Hippocampal formation (tissue), 2 donors: ENCODE data around the gene TSC22D4.

ENCODE experiments used
- DNase-seq, 2 donors: peaks; one replicate each; lab custom pipeline; 2025; lab: John Stamatoyannopoulos, UW

TSC22D4 gene

DNA sequence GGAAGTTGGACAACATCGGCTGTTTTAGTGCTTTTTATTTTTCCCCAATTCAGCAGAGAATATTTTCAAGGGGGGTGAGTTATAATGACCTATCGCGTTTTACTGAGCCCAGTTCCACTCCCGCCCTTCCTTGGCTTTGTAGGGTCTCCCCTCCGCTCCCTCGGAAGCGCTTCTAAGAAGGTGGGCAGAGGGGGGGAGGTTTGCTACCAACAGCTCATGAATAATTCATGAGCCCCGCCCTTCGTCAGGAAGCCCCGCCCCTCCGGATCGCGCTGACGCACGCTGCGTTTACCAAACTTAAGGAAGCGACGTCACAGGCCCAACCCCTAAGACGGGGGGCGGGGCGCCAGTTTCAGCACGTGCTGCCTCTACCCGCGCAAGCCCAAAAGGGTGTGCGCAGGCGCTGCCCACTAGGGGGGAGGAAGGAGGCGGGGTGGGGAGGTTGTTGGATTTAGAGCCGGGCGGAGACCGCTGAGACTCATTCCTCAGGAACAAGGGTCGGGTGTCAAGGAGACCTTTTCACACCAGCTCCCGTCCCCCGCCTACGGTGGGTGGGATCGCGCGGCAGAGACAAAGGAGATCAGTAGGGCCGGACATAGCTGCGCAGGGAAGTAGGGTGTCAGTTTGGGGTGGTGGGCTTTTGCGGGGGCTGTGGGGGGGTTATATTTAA is 49.9 kb downstream of the TSC22D4 start:
- DNase-seq = peak; percentile 99

DNA sequence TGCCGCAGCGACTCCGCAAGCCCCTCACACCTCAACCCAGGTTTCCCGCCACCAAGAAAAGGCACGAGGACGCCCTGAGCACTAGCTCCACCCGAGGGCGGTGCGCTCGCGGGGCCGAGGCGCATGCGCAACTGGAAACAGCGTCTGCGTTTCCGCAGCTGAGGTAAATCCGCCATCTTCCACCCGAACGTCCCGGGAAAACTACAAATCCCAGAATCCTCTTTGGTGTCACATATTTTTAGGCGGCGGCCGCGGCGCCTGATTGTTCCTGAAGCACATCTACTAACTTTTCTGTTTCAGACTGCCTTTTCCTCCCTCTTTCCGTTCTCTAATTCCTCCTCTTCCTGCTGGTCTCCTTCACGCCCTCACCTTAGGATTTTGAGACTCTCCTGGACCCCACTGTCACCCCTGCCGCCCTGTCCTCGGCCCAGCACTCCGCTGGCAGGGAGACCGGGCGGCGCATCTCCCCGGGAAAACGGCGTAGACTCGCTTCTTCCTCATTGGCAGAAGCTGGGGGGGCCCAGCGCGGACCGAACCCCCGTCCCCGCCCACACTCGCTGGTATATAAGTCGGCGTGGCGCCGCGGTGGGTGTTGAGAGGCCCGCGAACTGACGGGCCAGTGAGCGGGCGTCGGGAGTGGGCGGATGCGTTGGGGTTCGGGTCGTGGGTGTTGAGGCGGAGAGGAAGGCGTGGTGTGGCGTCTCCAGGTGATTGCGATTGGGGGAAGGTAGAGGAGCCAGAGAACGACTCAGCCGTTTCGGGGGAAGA is 50.6 kb downstream of the TSC22D4 start, which contains the start of gene ZCWPW1:
ZCWPW1 (minus strand) TSS at position 505 of the 768 bp plus-strand sequence. CDS start 8,054 bp downstream, outside the sequence.
- peak; percentile 92 to 95 for DNase-seq

DNA sequence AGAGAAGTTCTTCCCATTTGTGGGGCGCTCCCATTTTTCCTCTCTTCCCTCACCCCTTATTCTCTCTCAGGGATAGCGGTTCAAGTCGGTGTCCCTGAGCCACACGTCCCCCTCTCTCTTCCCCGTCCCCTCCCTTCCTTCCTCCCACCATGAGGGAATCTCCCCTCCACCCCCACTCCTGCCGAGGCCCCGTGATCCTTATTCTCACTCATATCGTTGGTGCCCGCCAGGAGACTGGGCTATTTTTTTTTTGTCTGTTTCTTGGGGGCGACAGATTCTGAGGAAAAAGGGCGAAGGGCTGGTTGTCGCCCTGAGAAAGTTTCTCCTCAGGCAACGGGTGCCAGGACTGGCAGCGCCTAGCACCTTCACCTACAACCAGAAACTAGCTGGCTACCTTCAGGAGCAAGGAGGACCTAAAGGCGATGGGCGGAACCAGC is 51.2 kb downstream of the TSC22D4 start:
- DNase-seq = no peak

DNA sequence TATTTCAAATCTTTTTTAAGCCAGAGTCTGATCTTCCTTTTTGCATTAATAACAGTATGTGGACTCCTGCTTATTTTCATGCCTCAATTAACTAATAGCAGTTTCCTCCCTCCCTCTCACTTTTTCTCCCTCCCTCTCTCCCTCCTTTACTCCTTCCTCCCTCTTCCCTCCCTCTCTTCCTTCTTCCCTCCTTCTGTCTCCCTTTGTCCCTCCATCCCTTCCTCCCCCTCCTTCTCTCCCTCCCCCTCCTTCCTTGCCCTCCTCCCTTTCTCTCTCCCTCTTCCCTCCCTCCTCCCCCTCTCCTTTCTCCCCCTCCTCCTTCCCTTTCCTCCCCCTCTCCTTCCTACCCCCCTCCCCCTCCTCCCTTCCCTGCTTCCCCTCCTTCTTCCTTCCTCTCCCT is 52.5 kb downstream of the TSC22D4 start:
- DNase-seq = no peak

DNA sequence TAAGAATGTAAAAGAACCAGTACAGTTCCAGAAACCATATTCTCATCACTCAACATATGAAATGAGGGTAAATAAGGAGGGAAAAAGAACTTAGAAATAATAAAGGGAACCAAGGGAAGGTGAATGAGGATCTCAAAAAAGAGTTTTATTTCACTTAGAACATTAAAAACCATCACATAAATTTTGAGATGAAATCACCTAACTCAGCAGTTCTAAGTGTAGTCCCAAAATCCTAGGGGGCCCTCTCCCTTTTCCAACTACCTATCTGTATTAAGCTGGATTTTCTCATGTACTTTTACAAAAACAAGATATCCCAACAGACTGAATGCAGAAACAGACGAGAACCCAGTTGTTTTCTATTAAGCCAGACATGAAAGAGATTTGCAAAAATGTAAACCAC is 53.7 kb downstream of the TSC22D4 start:
- DNase-seq = no peak

DNA sequence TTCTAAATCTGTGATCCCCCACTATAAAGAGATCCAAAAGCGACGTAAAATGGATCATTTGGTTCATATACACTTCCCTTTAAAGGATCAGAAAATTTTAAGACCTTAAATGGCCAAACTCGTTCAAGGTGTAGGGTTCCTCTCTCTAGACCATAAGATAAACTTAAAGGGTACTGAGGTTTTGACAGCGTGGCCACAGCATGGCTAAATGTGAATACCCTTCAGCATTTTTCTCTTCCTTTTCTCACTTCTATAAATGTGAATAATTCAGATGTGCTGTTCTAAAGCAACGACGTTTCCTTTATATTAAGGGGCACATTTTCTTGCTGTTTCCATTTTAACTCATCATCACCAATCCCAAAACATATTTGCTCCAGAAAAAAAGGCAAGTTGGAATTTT is 55.7 kb downstream of the TSC22D4 start:
- DNase-seq = no peak

DNA sequence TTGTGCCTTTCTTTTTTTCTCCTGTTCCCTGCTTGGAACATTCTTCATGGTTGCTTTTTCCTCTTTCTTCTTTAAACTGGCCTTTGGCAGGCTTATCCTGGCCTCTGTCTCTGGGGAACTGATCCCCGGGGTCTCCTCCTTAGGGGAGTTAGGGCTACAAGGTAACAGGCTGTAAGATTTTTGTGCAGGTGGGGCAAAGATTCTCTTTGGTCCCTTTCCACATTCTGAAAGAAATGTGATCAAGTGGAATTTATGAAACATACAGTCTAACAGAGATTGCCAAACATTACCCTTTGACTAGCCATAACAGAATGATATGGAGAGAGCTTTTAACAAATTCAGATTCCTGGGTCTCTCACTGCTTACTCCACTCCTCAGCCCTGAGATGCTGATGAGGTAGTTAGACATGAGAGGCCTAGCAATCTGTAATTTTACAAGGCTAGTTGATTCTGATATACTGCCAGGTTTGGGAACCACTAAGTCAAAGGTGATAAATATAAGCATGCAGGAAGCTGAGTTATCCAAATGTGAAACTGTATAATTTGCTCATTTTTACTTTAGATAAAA is 59.3 kb downstream of the TSC22D4 start:
- DNase-seq = no peak

DNA sequence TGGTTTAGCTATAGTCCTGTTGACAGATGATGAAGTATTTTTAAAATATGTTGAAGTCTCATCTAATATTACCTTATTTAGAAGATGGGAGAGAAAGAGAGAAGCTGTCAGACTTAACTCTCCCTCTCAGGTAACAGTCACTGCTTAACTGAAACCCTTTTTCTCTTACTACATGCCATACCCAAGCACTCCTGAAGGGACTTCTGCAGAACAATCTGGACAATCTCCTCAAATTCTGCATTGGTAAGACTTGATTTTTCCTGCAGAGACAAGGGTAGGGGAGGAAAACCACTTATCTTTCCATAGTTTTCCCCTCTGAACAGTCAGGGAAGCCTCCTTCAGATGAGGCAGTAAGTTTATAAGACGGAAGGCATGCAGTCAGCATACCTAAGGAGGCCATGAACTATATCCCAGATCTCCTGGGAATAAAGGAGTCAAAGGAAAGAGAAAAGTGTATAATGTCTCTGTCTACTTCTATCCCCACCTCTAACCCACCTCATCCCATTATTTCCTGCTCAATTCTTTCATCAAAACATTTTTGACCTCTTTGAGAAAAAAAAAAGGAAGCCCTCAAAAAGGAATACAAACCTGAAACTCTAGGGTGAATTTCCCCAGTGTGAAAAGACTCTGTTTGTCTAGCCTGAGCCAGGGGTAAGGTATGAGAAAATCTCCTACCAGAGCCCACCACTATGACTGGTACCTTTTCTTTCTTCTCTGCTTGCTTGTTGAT is 59.9 kb downstream of the TSC22D4 start:
- DNase-seq = no peak
